Measurements from ENCODE around the gene SURF4. TPM values are rescaled to one million over a fixed set of nuclear protein-coding genes. Genes with fewer than 3 reads are reported as not detected.

The SURF4 gene
- 225 TPM for total RNA-seq

GRCh38 chr9:133375724-133376654 is at the start of gene SURF4, which contains the start of gene STKLD1:
Gene SURF4, minus strand, starts transcription at chr9:133376060. Its CDS starts 91 bp downstream, at chr9:133375969.
Gene STKLD1, plus strand, starts transcription at chr9:133376366. Its CDS starts 108 bp downstream, at chr9:133376474.
- DNase-seq (ENCODE audit: low spot score) = peak; percentile 98
- peak; percentile 91 for ATAC-seq

GRCh38 chr9:133425049-133425632 is 49.3 kb upstream of the SURF4 start:
- no peak for ATAC-seq

GRCh38 chr9:133424187-133424586 is 48.3 kb upstream of the SURF4 start:
- no peak for DNase-seq (ENCODE audit: low spot score)
- ATAC-seq = no peak

More at GRCh38 chr9:133425049-133425632, 49.3 kb upstream of the SURF4 start:
- DNase-seq (ENCODE audit: low spot score) = no peak

GRCh38 chr9:133423216-133423615 is 47.4 kb upstream of the SURF4 start:
- DNase-seq (ENCODE audit: low spot score) (no peak), ATAC-seq (peak; percentile 44)

GRCh38 chr9:133421615-133422542 is 46.0 kb upstream of the SURF4 start, which contains the start of gene ADAMTS13:
Gene ADAMTS13, plus strand, starts transcription at chr9:133422367. Its CDS starts 77 bp downstream, at chr9:133422444.
- DNase-seq (ENCODE audit: low spot score) = no peak
- no peak for ATAC-seq

- DNase-seq (ENCODE audit: low spot score) = no peak
- no peak for ATAC-seq
Measured at GRCh38 chr9:133420392-133420827, 44.5 kb upstream of the SURF4 start.

GRCh38 chr9:133419005-133419404 is 43.1 kb upstream of the SURF4 start:
- no peak for ATAC-seq
- DNase-seq (ENCODE audit: low spot score) = no peak

GRCh38 chr9:133417541-133418461 is 41.9 kb upstream of the SURF4 start, which contains the start of gene REXO4:
Gene REXO4, minus strand, starts transcription at chr9:133418010. Its CDS starts 166 bp downstream, at chr9:133417844.
- peak; percentile 87 for DNase-seq (ENCODE audit: low spot score)
- ATAC-seq = peak; percentile 94

GRCh38 chr9:133415170-133415569 is 39.3 kb upstream of the SURF4 start:
- ATAC-seq (no peak), DNase-seq (ENCODE audit: low spot score) (no peak)

- ATAC-seq (no peak), DNase-seq (ENCODE audit: low spot score) (no peak)
Measured at GRCh38 chr9:133408042-133408441, 32.2 kb upstream of the SURF4 start.

GRCh38 chr9:133406480-133407307 is 30.8 kb upstream of the SURF4 start:
- ATAC-seq (peak; percentile 90), DNase-seq (ENCODE audit: low spot score) (peak; percentile 74)

- ATAC-seq = peak; percentile 16
- DNase-seq (ENCODE audit: low spot score) = no peak
Measured at GRCh38 chr9:133405508-133406438, 29.9 kb upstream of the SURF4 start.

- DNase-seq (ENCODE audit: low spot score) = no peak
- no peak for ATAC-seq
Measured at GRCh38 chr9:133404454-133405002, 28.7 kb upstream of the SURF4 start.

GRCh38 chr9:133403766-133404453 is 28.1 kb upstream of the SURF4 start:
- peak; percentile 77 for ATAC-seq

GRCh38 chr9:133402689-133403088 is 26.8 kb upstream of the SURF4 start:
- ATAC-seq (no peak), DNase-seq (ENCODE audit: low spot score) (no peak)

More at GRCh38 chr9:133403766-133404453, 28.1 kb upstream of the SURF4 start:
- DNase-seq (ENCODE audit: low spot score) = peak; percentile 59

- DNase-seq (ENCODE audit: low spot score) (no peak), ATAC-seq (no peak)
Measured at GRCh38 chr9:133401588-133401987, 25.7 kb upstream of the SURF4 start.

All from left lobe of liver (tissue), 2 donors.